ENCODE measurements around the gene SDC4.
A peak's percentile ranks its signal among the peaks of the same experiment; 100 is the strongest.

Gene SDC4

DNA sequence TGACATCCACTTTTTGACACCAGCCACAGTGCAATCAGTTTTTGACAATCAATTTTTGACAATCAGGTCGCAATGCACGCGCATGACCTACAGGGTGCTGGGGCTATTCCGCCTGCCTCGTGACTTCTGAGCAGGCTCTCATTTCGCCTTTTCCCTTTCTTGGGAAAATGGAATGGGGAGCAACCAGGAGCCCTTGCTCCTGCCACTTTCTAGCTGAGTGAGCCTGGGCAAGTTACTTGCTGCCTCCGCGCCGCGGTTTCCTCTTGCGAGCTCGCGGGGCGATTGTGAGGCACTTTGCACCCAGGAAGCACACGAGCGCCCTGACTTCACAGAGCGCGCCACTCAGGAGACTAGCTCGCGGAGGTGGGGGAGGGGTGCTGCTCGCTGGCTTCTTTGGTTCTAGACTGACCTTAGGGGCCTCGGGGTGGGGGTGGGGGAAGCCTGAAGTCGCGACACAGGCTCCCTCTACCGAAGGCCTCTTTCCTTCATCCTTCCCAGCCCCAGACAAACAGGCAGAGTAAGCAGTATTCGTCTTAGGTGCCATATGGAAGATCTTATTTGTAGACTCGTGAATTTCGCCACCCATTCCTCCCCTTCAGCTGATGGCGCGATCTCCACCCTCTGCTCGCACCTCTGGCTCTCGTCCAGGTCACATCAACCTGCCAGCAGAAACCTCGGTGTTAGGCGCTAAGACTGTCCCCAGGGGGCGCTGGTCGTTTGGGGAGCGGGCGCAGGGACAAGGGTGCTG lies 25.3 kb upstream of the SDC4 start:
- peaks cover under 1 to 4% of the 10 kb centered on the region in 2 donors for H3K36me3 ChIP-seq (ENCODE audit: control insufficient read depth in 1 of 2, insufficient read depth in 2 of 2, low read length in 2 of 2)
- no peaks in the 10 kb centered on the region for H3K27me3 ChIP-seq (ENCODE audit: low read depth, low read length)
- peak overlapping the region; percentile 56 for H3K27ac ChIP-seq (ENCODE audit: low read length)
- H3K4me1 ChIP-seq (ENCODE audit: control insufficient read depth in 1 of 2, insufficient read depth in 2 of 2, low read length in 2 of 2) = peaks cover 0 to 15% of the 10 kb centered on the region in 2 donors
- no peaks in the 10 kb centered on the region for H3K9me3 ChIP-seq (ENCODE audit: control insufficient read depth in 1 of 2, low read length in 2 of 2)
- H3K4me3 ChIP-seq (ENCODE audit: low read depth in 1 of 2, low read length in 2 of 2) = peak overlapping the region; percentile 67 to 68

DNA sequence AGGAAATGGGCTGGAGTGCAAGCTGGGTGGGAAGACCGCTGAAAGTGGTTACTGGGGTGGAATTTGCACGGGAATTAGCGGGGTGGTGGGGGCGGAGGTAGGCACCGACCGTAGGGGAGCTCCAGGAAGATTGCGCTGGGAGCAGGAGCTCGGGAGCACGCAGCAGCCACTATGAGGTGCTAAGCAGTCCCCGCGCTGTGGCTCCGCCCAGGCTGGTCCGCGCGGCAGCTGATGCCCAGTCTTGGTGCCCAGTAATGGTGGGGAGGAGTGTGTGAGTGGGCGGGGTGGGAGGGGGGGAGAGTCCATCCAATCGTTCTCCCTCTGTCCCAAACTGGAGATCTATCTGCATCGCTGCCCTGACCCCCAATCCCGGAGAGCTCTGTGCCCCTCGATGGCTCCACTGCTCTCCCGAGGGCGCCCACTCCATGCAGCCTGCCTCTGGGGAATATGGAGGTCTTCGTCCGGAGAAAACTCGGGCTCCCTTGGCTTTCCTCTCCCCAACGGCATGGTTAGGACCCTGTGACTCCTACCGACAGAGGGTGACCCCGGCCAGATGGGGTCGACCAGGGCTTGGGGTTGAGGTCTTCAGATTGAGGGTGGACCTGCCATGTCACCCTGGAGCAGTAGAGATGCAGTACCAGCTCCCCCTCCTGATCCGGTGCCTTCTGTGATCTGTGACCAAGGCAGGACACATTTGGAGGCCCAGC lies 24.6 kb upstream of the SDC4 start:
- no peaks in the 10 kb centered on the region for H3K9me3 ChIP-seq (ENCODE audit: control insufficient read depth in 1 of 2, low read length in 2 of 2)
- peaks cover 0 to 15% of the 10 kb centered on the region in 2 donors for H3K4me1 ChIP-seq (ENCODE audit: control insufficient read depth in 1 of 2, insufficient read depth in 2 of 2, low read length in 2 of 2)
- no peaks in the 10 kb centered on the region for H3K27me3 ChIP-seq (ENCODE audit: low read depth, low read length)
- H3K27ac ChIP-seq (ENCODE audit: low read length) = peak overlapping the region; percentile 56
- H3K36me3 ChIP-seq (ENCODE audit: control insufficient read depth in 1 of 2, insufficient read depth in 2 of 2, low read length in 2 of 2) = peaks cover 8 to 11% of the 10 kb centered on the region in 2 donors
- peak overlapping the region; percentile 67 to 68 for H3K4me3 ChIP-seq (ENCODE audit: low read depth in 1 of 2, low read length in 2 of 2)

DNA sequence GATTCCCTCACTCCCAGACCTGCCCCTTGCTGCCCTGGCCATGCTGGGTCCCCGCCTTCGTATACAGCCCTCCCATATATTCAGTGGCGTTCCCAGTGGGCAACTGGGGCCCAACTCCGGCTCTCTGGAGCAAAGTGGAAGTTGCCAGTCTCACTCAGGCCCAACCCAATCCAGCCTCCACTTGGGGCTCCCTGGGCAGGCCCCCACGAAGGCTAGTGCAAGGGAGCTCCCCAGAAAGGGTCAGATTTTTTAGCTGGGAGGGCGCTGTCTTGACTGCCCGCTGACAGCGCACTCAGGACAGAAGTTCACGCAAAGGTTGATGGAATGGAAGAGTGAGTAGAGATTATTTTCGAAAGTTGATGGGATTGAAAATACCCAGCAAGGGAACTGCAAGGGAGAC lies 24.0 kb upstream of the SDC4 start:
- H3K36me3 ChIP-seq (ENCODE audit: control insufficient read depth in 1 of 2, insufficient read depth in 2 of 2, low read length in 2 of 2) = peaks cover 13 to 17% of the 10 kb centered on the region in 2 donors
- H3K9me3 ChIP-seq (ENCODE audit: control insufficient read depth in 1 of 2, low read length in 2 of 2) = no peaks in the 10 kb centered on the region
- H3K4me1 ChIP-seq (ENCODE audit: control insufficient read depth in 1 of 2, insufficient read depth in 2 of 2, low read length in 2 of 2) = peaks cover 0 to 15% of the 10 kb centered on the region in 2 donors
- no peak overlapping the region for H3K27ac ChIP-seq (ENCODE audit: low read length)
- H3K4me3 ChIP-seq (ENCODE audit: low read depth in 1 of 2, low read length in 2 of 2) = peak overlapping the region in 1 of 2 donors; percentile 24
- no peaks in the 10 kb centered on the region for H3K27me3 ChIP-seq (ENCODE audit: low read depth, low read length)

DNA sequence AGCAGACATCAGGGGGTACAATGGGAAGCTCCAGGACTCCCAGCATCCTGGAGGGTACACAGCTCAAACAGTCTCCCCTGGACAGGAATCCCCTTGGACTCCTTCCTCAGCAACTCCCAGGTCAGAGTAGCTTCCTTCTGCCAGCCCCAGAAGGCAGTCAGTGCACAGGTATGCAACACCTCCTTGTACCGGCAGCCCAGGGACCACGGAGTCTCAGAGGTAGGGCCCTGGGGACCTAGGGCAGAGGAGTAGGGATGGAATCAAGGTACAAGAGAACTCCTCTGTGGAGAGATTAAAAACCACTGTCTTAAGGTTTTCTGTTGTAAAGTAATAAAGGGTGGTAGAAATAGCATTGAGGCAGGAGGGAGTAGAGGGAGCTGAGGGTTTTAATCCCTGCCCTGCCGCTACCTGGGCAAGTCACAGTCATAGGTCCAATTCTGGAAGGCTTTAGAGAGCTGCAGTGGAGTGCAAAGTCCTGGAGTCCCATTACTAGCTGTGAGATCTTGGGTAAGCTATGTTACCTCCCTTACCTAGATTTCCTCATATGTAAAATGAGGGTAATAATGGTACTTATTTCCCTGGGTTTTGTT lies 22.4 kb upstream of the SDC4 start:
- Histone ChIP-seq H3K4me3 (ENCODE audit: low read depth in 1 of 2, low read length in 2 of 2) (no peak overlapping the region), H3K27me3 (ENCODE audit: low read depth, low read length) (no peaks in the 10 kb centered on the region), H3K4me1 (ENCODE audit: control insufficient read depth in 1 of 2, insufficient read depth in 2 of 2, low read length in 2 of 2) (peaks cover 0 to 15% of the 10 kb centered on the region in 2 donors), H3K9me3 (ENCODE audit: control insufficient read depth in 1 of 2, low read length in 2 of 2) (no peaks in the 10 kb centered on the region), H3K36me3 (ENCODE audit: control insufficient read depth in 1 of 2, insufficient read depth in 2 of 2, low read length in 2 of 2) (peaks cover 28 to 32% of the 10 kb centered on the region in 2 donors), H3K27ac (ENCODE audit: low read length) (no peak overlapping the region)

- H3K4me3 ChIP-seq (ENCODE audit: low read depth in 1 of 2, low read length in 2 of 2) = no peak overlapping the region
- H3K27me3 ChIP-seq (ENCODE audit: low read depth, low read length) = no peaks in the 10 kb centered on the region
- H3K4me1 ChIP-seq (ENCODE audit: control insufficient read depth in 1 of 2, insufficient read depth in 2 of 2, low read length in 2 of 2) = peaks cover 8 to 28% of the 10 kb centered on the region in 2 donors
- H3K9me3 ChIP-seq (ENCODE audit: control insufficient read depth in 1 of 2, low read length in 2 of 2) = no peaks in the 10 kb centered on the region
- peaks cover 31 to 38% of the 10 kb centered on the region in 2 donors for H3K36me3 ChIP-seq (ENCODE audit: control insufficient read depth in 1 of 2, insufficient read depth in 2 of 2, low read length in 2 of 2)
- H3K27ac ChIP-seq (ENCODE audit: low read length) = no peak overlapping the region
Observed at GRCh38 chr20:45368221-45368980, 20.2 kb upstream of the SDC4 start.

GRCh38 chr20:45367126-45367525 lies 18.9 kb upstream of the SDC4 start:
- H3K27ac ChIP-seq (ENCODE audit: low read length) = no peak overlapping the region
- no peaks in the 10 kb centered on the region for H3K9me3 ChIP-seq (ENCODE audit: control insufficient read depth in 1 of 2, low read length in 2 of 2)
- no peaks in the 10 kb centered on the region for H3K27me3 ChIP-seq (ENCODE audit: low read depth, low read length)
- H3K4me1 ChIP-seq (ENCODE audit: control insufficient read depth in 1 of 2, insufficient read depth in 2 of 2, low read length in 2 of 2) = peaks cover 8 to 17% of the 10 kb centered on the region in 2 donors
- peaks cover 31 to 41% of the 10 kb centered on the region in 2 donors for H3K36me3 ChIP-seq (ENCODE audit: control insufficient read depth in 1 of 2, insufficient read depth in 2 of 2, low read length in 2 of 2)
- no peak overlapping the region for H3K4me3 ChIP-seq (ENCODE audit: low read depth in 1 of 2, low read length in 2 of 2)

DNA sequence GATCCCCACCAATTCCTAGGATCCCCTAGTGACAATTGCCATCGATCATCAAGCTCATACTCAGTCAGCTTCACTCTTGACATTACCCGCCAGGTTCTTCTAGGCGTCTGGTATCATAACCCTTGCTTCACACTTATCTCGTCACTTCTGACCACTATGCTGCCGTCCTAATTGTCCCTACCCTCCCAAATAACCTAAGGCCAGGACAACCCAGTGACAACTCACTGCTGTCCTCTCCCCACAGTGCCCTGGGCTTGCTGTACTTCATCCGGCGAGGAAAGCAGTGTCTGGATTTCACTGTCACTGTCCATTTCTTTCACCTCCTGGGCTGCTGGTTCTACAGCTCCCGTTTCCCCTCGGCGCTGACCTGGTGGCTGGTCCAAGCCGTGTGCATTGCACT lies 18.4 kb upstream of the SDC4 start:
- no peak overlapping the region for H3K4me3 ChIP-seq (ENCODE audit: low read depth in 1 of 2, low read length in 2 of 2)
- peaks cover 8 to 14% of the 10 kb centered on the region in 2 donors for H3K4me1 ChIP-seq (ENCODE audit: control insufficient read depth in 1 of 2, insufficient read depth in 2 of 2, low read length in 2 of 2)
- H3K27ac ChIP-seq (ENCODE audit: low read length) = no peak overlapping the region
- peaks cover 31 to 41% of the 10 kb centered on the region in 2 donors for H3K36me3 ChIP-seq (ENCODE audit: control insufficient read depth in 1 of 2, insufficient read depth in 2 of 2, low read length in 2 of 2)
- no peaks in the 10 kb centered on the region for H3K27me3 ChIP-seq (ENCODE audit: low read depth, low read length)
- H3K9me3 ChIP-seq (ENCODE audit: control insufficient read depth in 1 of 2, low read length in 2 of 2) = no peaks in the 10 kb centered on the region

DNA sequence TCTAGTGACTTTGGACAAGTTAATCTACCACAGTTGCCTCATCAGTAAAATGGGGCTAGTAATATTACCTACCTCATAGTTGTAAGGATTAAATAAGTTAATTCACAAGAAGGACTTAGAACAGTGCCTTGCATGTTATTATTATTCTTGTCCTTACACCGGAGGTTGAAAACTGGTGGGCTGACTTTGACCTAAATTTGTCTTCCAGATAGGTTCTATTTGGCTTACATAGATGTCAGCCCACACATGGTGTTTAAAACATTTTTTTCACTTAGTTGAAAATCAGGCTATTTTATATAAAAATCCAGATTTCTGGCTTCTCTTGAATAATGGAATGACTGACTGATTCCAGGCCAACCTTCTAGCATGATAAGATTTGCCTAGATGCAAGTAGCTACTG lies 18.0 kb upstream of the SDC4 start:
- Histone ChIP-seq H3K9me3 (ENCODE audit: control insufficient read depth in 1 of 2, low read length in 2 of 2) (no peaks in the 10 kb centered on the region), H3K36me3 (ENCODE audit: control insufficient read depth in 1 of 2, insufficient read depth in 2 of 2, low read length in 2 of 2) (peaks cover 31 to 41% of the 10 kb centered on the region in 2 donors), H3K27ac (ENCODE audit: low read length) (no peak overlapping the region), H3K27me3 (ENCODE audit: low read depth, low read length) (no peaks in the 10 kb centered on the region), H3K4me3 (ENCODE audit: low read depth in 1 of 2, low read length in 2 of 2) (no peak overlapping the region), H3K4me1 (ENCODE audit: control insufficient read depth in 1 of 2, insufficient read depth in 2 of 2, low read length in 2 of 2) (peaks cover 8 to 14% of the 10 kb centered on the region in 2 donors)

GRCh38 chr20:45365444-45365970 lies 17.3 kb upstream of the SDC4 start:
- Histone ChIP-seq H3K9me3 (ENCODE audit: control insufficient read depth in 1 of 2, low read length in 2 of 2) (no peaks in the 10 kb centered on the region), H3K27ac (ENCODE audit: low read length) (no peak overlapping the region), H3K27me3 (ENCODE audit: low read depth, low read length) (no peaks in the 10 kb centered on the region), H3K4me1 (ENCODE audit: control insufficient read depth in 1 of 2, insufficient read depth in 2 of 2, low read length in 2 of 2) (peaks cover 8 to 14% of the 10 kb centered on the region in 2 donors), H3K4me3 (ENCODE audit: low read depth in 1 of 2, low read length in 2 of 2) (no peak overlapping the region), H3K36me3 (ENCODE audit: control insufficient read depth in 1 of 2, insufficient read depth in 2 of 2, low read length in 2 of 2) (peaks cover 31 to 41% of the 10 kb centered on the region in 2 donors)

DNA sequence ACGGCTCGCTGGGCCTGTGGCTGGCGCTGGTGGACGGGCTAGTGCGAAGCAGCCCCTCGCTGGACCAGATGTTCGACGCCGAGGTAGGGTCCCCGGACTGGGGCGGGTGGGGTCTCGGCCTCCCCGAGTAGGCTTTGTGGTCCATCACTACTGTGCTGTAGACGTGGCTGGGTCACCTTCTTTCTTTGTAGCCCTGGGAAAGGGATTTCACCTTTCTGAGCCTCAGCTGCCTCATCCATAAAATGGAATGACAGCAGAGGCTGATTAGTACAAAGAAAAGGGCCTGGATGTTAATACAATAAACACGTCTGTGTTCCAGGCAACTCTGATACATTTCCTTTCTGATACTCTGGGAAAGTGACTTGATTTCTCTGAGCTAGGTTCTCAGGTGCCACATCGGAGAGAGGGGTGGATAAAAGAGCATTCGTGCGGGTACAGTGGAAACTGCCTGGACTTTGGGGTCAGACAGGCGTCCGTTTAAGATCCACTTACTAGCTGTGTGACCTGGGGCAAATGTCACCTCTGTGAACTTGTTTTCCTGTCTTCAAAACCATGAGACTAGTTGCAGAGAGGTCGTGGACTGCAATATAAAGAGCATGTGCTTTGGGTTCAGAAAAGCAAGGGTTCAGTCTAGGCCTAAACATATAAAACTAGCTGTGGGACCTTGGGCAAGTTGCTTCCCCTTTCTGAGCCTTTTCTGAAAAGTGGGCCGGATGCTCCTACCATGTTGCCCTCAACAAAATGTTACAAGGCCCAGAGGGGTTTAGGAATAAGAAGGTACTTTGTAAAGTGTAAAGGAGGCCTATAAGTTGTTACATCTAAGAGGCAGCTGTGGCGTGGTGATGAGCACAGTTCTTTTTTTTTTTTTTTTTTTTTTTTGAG lies 15.6 kb upstream of the SDC4 start:
- Histone ChIP-seq H3K4me3 (ENCODE audit: low read depth in 1 of 2, low read length in 2 of 2) (peak overlapping the region; percentile 74 to 83), H3K9me3 (ENCODE audit: control insufficient read depth in 1 of 2, low read length in 2 of 2) (no peaks in the 10 kb centered on the region), H3K36me3 (ENCODE audit: control insufficient read depth in 1 of 2, insufficient read depth in 2 of 2, low read length in 2 of 2) (peaks cover 31 to 44% of the 10 kb centered on the region in 2 donors), H3K27ac (ENCODE audit: low read length) (peak overlapping the region; percentile 88), H3K4me1 (ENCODE audit: control insufficient read depth in 1 of 2, insufficient read depth in 2 of 2, low read length in 2 of 2) (peaks cover 15 to 28% of the 10 kb centered on the region in 2 donors), H3K27me3 (ENCODE audit: low read depth, low read length) (no peaks in the 10 kb centered on the region)

Measured in muscle layer of duodenum (tissue), 2 donors.